Endothelial cell of umbilical vein (primary cell): ENCODE data around the gene HMGXB4. TPM values are rescaled to one million over a fixed set of nuclear protein-coding genes. Genes with fewer than 3 reads are reported as not detected.

ENCODE experiments used
- Bru-seq: library from RNA; stranded (reverse); fragments of 400-500 nt; gene quantifications from one replicate; lab custom pipeline; 2021; lab: Mats Ljungman, UMichigan
- BruChase-seq, 2 experiments: library from RNA; stranded (reverse); fragments of 400-500 nt; gene quantifications; one replicate each; lab custom pipeline; 2021; lab: Mats Ljungman, UMichigan
- BruUV-seq: library from RNA; stranded (reverse); fragments of 400-500 nt; replicated peaks from 2 replicates; lab custom pipeline; 2021; lab: Mats Ljungman, UMichigan
- CTCF ChIA-PET: fragments of 300-600, 350-600 bp; sonication (Branson Sonifier 250); formaldehyde crosslinking; loops from one replicate; lab custom pipeline; 2021; ENCODE audit warnings: antibody characterized with exemption, inconsistent platforms; lab: Charles Lee
- POLR2A ChIA-PET: fragments of 300-600, 350-600 bp; sonication (Branson Sonifier 250); formaldehyde crosslinking; loops from one replicate; lab custom pipeline; 2021; ENCODE audit warnings: antibody characterized with exemption, inconsistent platforms; lab: Charles Lee
- DNase-seq: peaks from one replicate; pipeline ENCODE4 v3.0.0-alpha.2; 2011; ENCODE audit warnings: low read depth, low spot score
- FAIRE-seq: peaks from 2 replicates; lab custom pipeline; 2011; peaks lifted over from hg19 to GRCh38; lab: Jason Lieb, UNC
- H2AFZ ChIP-seq: 2 replicates; pipeline ENCODE4 v1.6.0; 2012; ENCODE audit warnings: low read depth, low read length, control low read depth, inconsistent platforms
- H3K27ac ChIP-seq: 2 replicates; pipeline ENCODE4 v1.5.1; 2011; ENCODE audit warnings: low read depth, mild to moderate bottlenecking, control low read depth, low read length, moderate library complexity; ENCODE audit not compliant: insufficient read depth
- H3K27me3 ChIP-seq, 2 experiments: 2 replicates each; pipeline versions ENCODE4 v1.6.0 to v1.6.1; 2011; ENCODE audit warnings: low read length in 2 of 2, mixed read lengths in 1 of 2; ENCODE audit not compliant: control insufficient read depth in 2 of 2, insufficient read depth in 2 of 2
- H3K36me3 ChIP-seq, 2 experiments: 2 replicates in 1 of 2; 3 replicates in 1 of 2; pipeline ENCODE4 v1.5.1; 2011; ENCODE audit warnings: low read length in 2 of 2, mild to moderate bottlenecking in 1 of 2, moderate library complexity in 1 of 2; ENCODE audit not compliant: control insufficient read depth in 2 of 2, insufficient read depth in 2 of 2; ENCODE audit errors: extremely low read depth in 1 of 2
- H3K4me1 ChIP-seq: 3 replicates; pipeline ENCODE4 v1.5.1; 2011; ENCODE audit warnings: mild to moderate bottlenecking, low read length; ENCODE audit not compliant: control insufficient read depth, insufficient read depth; ENCODE audit errors: extremely low read depth
- H3K4me2 ChIP-seq: 2 replicates; pipeline ENCODE4 v1.6.1; 2011; ENCODE audit warnings: low read length, control low read depth, mixed read lengths; ENCODE audit not compliant: insufficient read depth
- H3K4me3 ChIP-seq, 3 experiments: fragments of 200-600 bp in 1 of 3; sonication (generic), shearing (Covaris generic) in 1 of 3; replicated peaks in 1 of 3; 2 replicates each; pipeline ENCODE4 v1.5.1; 2011 to 2016; ENCODE audit warnings: control low read depth in 3 of 3, low read length in 3 of 3, mild to moderate bottlenecking in 2 of 3, inconsistent platforms in 1 of 3, low read depth in 1 of 3, moderate library complexity in 1 of 3; ENCODE audit not compliant: insufficient read depth in 1 of 3
- H3K79me2 ChIP-seq: 2 replicates; pipeline ENCODE4 v1.6.0; 2012; ENCODE audit warnings: low read length, inconsistent platforms; ENCODE audit not compliant: control insufficient read depth, insufficient read depth
- H3K9ac ChIP-seq: replicated peaks from 2 replicates; pipeline ENCODE3; 2011; ENCODE audit warnings: low read length, control low read depth; ENCODE audit not compliant: insufficient read depth; ENCODE audit errors: extremely low read depth
- H3K9me1 ChIP-seq: replicated peaks from 3 replicates; pipeline ENCODE4 v1.6.0; 2011; ENCODE audit warnings: mild to moderate bottlenecking, low read length; ENCODE audit not compliant: control insufficient read depth, insufficient read depth; ENCODE audit errors: extremely low read depth
- H3K9me3 ChIP-seq: replicated peaks from 2 replicates; pipeline ENCODE4 v1.5.1; 2012; ENCODE audit warnings: low read length, inconsistent platforms; ENCODE audit not compliant: control insufficient read depth, insufficient read depth
- H4K20me1 ChIP-seq: replicated peaks from 2 replicates; pipeline ENCODE3; 2011; ENCODE audit warnings: mild to moderate bottlenecking, low read length; ENCODE audit not compliant: control insufficient read depth, insufficient read depth; ENCODE audit errors: extremely low read depth
- EZH2 ChIP-seq: IDR thresholded peaks from 2 replicates; pipeline ENCODE4 v1.6.1; 2012; ENCODE audit warnings: borderline replicate concordance, low read depth, mild to moderate bottlenecking, moderate library complexity, low read length, inconsistent platforms; ENCODE audit not compliant: severe bottlenecking
- MYC ChIP-seq: IDR thresholded peaks from one replicate; pipeline ENCODE4 v1.6.1; 2011; ENCODE audit warnings: mild to moderate bottlenecking, low read depth, low read length
- POLR2A ChIP-seq: IDR thresholded peaks from 2 replicates; pipeline ENCODE4 v1.6.1; 2012; ENCODE audit warnings: low read depth, mild to moderate bottlenecking, control low read depth, low read length
- dilution Hi-C: fragments of 300-500 bp; cut with MboI; formaldehyde crosslinking; loops from one replicate; pipeline ENCODE4 v1.15.0; 2019; ENCODE audit warnings: low sequenced_read_pairs; ENCODE audit not compliant: extremely low pct_ligation_motif_present
- intact Hi-C: fragments of 100-400 bp; cut with micrococcal nuclease; formaldehyde crosslinking; loops from one replicate; pipeline ENCODE4 v1.10.0; 2022
- long read RNA-seq: library from polyadenylated mRNA; stranded (forward); transcript quantifications from one replicate; pipeline ENCODE4 v2.0.0, GENCODE V29; 2021
- polyA minus RNA-seq, 3 experiments: library from RNA; depleted of rRNA, polyadenylated mRNA; stranded (reverse); fragments of >200 nt; gene quantifications; 1 replicate in 1 of 3; 2 replicates in 2 of 3; pipeline ENCODE4 v1.2.3, GENCODE V29; 2011
- polyA plus RNA-seq, 4 experiments: library from polyadenylated mRNA; depleted of rRNA in 3 of 4; stranded (reverse) in 3 of 4; unstranded in 1 of 4; fragments of >200 nt; gene quantifications; 2 replicates each; pipeline versions ENCODE4 v1.2.1 to v1.2.3, GENCODE V29; 2011 to 2012; ENCODE audit warnings: missing spikeins in 1 of 4
- total RNA-seq: library from RNA; stranded (reverse); gene quantifications from 2 replicates; pipeline ENCODE4 v1.2.3, GENCODE V29; 2021
- TF ChIP-seq, protein P1 (sequence below), 2 donors: IDR thresholded peaks; 1 replicate in 1 of 2; 2 replicates in 1 of 2; pipeline ENCODE4 v1.5.1; 2011; ENCODE audit warnings: low read length in 2 of 2, mild to moderate bottlenecking in 2 of 2, moderate library complexity in 2 of 2, control low read depth in 1 of 2, inconsistent platforms in 1 of 2, low read depth in 1 of 2; ENCODE audit not compliant: insufficient read depth in 1 of 2; ENCODE audit errors: extremely low read depth in 1 of 2

The HMGXB4 gene
- 29.5 and 30.5 TPM in 2 replicates for total RNA-seq
- 11.1 and 12.2 TPM in 2 replicates for polyA plus RNA-seq
- polyA plus RNA-seq (2011; cell fraction: cytosol; rRNA removed): 15.1 and 16.1 TPM in 2 replicates
- polyA plus RNA-seq (2011; cell fraction: nucleus; rRNA removed): 28.3 and 44.3 TPM in 2 replicates
- polyA plus RNA-seq (2012): 15.4 and 19.6 TPM in 2 replicates
- 38.6 and 43.1 TPM in 2 replicates for polyA minus RNA-seq
- 10.9 TPM for polyA minus RNA-seq (2011; cell fraction: cytosol; rRNA and poly(A)+ RNA removed)
- polyA minus RNA-seq (2011; cell fraction: nucleus; rRNA and poly(A)+ RNA removed): 72.8 and 106 TPM in 2 replicates
- Bru-seq, nascent RNA: percentile 90 among the genes with signal in this experiment
- percentile 82 among the genes with signal in this experiment for BruChase-seq, experiment 1, labeled RNA remaining after a 6-hour chase
- BruChase-seq, experiment 2, labeled RNA remaining after a 2-hour chase: percentile 93 among the genes with signal in this experiment
- long read RNA-seq, full-length matches to known transcripts: 6 of 19 reads
- long read RNA-seq, partial matches to known transcripts: 7 of 19 reads
- long read RNA-seq, other reads (novel, unspliced or antisense): 6 of 19 reads

DNA sequence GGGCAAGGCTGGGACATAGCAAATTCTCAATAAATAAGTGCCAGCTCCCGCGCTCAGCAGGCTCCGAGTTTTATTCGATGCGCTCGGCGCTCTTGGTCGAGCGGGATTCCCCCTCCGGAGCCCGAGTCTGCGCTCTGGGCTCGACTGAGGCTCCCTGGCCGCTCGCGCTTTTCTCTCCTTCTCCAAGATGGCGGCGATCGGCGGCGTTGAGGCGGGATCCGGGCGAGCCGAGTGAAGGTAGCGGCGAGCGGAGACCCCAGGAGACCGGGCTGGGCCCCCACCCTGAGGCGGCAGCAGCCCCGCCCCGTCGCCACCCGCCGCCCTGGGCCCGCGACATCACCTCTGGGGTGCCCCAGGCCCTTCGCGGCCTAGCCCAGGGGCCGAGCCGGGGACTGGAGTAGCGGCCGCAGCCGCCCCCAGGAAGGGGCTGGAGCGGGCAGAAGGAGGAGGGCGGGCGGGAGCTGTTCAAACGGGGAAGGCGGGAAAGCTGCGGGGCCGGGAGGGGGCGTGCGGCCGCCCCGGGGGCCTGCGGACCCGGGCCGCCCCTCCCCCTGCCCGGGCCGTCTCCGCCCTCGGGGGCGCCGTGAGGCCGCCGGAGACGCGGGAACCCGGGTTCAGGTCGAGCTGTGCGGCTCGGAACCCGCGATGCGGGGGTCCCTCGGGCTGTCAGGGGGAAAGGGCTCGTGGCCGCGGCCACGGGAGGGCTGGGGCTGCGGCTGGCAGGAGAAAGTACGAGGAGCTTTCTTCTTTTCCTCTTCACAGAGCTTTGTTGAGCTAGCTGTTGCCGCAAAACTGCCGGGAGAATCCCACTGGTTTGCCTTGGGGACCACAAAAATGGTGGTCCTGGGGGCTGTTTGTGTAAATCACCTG, at the start of gene HMGXB4:
TSS of gene HMGXB4 (plus strand) at position 173 of the 870 bp plus-strand sequence. CDS start 4,898 bp downstream, outside the sequence.
- H3K27ac ChIP-seq: peak within 1 kb of the TSS; percentile 80
- peak within 1 kb of the TSS; percentile 77 to 96 (median 92) for H3K4me3 ChIP-seq
- H3K9ac ChIP-seq: peak within 1 kb of the TSS; percentile 96
- intact Hi-C loops: no loop called here
- FAIRE-seq (peak; percentile 67), DNase-seq (peak; percentile 83)
- dilution Hi-C loops: no loop called here
- peaks cover 3% of the 10 kb centered on the region for H3K9me1 ChIP-seq
- no peaks in the 10 kb centered on the region for H4K20me1 ChIP-seq
- TSS peak; percentile 59 for BruUV-seq
- CTCF ChIA-PET: interaction anchor here (1.4 kb wide), 2 partner anchors 8 to 26 kb away, joined by 4 to 9 read pairs; no protein-coding TSS in a partner anchor
- H3K9me3 ChIP-seq: no peaks in the 10 kb centered on the region
- peak; percentile 25 for TF ChIP-seq POLR2A
- no peak for TF ChIP-seq MYC
- TF ChIP-seq EZH2: no peak
- TF ChIP-seq, protein P1, sequence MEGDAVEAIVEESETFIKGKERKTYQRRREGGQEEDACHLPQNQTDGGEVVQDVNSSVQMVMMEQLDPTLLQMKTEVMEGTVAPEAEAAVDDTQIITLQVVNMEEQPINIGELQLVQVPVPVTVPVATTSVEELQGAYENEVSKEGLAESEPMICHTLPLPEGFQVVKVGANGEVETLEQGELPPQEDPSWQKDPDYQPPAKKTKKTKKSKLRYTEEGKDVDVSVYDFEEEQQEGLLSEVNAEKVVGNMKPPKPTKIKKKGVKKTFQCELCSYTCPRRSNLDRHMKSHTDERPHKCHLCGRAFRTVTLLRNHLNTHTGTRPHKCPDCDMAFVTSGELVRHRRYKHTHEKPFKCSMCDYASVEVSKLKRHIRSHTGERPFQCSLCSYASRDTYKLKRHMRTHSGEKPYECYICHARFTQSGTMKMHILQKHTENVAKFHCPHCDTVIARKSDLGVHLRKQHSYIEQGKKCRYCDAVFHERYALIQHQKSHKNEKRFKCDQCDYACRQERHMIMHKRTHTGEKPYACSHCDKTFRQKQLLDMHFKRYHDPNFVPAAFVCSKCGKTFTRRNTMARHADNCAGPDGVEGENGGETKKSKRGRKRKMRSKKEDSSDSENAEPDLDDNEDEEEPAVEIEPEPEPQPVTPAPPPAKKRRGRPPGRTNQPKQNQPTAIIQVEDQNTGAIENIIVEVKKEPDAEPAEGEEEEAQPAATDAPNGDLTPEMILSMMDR (IDR thresholded peaks at IDR 0.05; ENCODE audit: extremely low read depth in 1 of 2, insufficient read depth in 1 of 2, low read depth in 1 of 2, low read length in 2 of 2): peak in 1 of 2 donors; percentile 15
- POLR2A ChIA-PET: interaction anchor here (1.3 kb wide), 1 partner anchor 42 kb away, joined by 4 read pairs; the partner anchor contains the start of gene TOM1
- H3K4me1 ChIP-seq: peaks cover 12% of the 10 kb centered on the region
- H3K4me2 ChIP-seq: peak within 1 kb of the TSS; percentile 94
- peaks cover 2 to 3% of the 10 kb centered on the region in 2 experiments for H3K27me3 ChIP-seq
- H2AFZ ChIP-seq: peak within 1 kb of the TSS; percentile 96
- H3K79me2 ChIP-seq: peaks cover 35% of the 10 kb centered on the region
- H3K36me3 ChIP-seq: peaks cover 0 to 5% of the 10 kb centered on the region in 2 experiments
